ENCODE data around the gene IL2RG. TPM values are rescaled to one million over a fixed set of nuclear protein-coding genes. Genes with fewer than 3 reads are reported as not detected.

Gene IL2RG
- total RNA-seq, 2 experiments from 2014 or later: 317 to 322 TPM

DNA sequence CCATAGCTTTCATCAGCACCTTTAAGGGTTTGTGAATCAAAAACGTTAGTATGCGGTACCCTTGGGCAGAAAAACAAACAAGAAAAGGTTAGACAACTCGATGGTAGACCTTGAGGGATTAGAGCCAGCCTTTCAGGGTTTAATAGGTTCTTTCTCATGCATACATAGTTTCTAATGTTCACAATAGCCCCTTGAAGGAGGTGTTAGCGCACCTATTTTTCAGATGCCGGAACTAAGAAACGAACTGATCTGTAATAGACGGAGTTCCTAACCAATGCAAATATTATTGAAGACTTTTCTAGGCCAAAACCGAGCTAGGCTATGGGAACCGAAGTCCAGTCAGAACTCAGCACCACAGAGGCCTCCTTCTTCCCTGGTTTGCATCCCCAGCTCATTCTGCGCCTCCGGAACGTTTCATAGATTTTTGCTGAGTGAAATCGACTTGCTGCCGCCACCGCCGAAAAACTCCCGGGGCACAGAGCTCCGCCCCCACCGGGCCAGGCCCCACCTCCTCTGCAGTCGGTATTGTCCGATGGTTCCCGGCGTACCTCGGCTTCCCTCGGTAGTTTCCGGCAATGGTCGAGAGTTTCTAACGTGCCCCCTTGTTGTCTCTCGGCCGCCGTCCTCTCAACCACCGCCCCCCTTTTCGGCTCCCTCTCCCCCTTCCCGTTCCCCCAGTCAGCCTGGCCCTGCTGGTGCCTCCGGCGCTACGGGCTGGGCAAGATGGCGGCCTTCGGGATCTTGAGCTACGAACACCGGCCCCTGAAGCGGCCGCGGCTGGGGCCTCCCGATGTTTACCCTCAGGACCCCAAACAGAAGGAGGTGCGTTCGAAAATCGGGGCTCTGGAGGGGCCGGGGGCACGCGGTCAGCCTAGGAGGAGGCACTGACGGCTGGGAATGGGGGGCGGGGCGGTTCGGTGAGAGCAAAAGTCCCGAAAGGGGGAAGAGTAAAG is 6.9 kb upstream of the IL2RG start, which contains the start of gene MED12:
Gene MED12, plus strand, starts transcription at position 565 of the 953 bp plus-strand sequence. Its CDS starts 159 bp downstream, at position 724.
- POLR2A ChIA-PET: interaction anchor here (0.5 to 2.4 kb wide), 8 partner anchors 8 to 465 kb away, joined by 3 to 11 read pairs (median 5); partner anchors contain the start of gene SNX12
- CTCF ChIA-PET: interaction anchor here (0.8 to 2.0 kb wide), 5 partner anchors 10 to 22 kb away, joined by 3 to 7 read pairs (median 6); partner anchors contain the start of gene CXorf65

DNA sequence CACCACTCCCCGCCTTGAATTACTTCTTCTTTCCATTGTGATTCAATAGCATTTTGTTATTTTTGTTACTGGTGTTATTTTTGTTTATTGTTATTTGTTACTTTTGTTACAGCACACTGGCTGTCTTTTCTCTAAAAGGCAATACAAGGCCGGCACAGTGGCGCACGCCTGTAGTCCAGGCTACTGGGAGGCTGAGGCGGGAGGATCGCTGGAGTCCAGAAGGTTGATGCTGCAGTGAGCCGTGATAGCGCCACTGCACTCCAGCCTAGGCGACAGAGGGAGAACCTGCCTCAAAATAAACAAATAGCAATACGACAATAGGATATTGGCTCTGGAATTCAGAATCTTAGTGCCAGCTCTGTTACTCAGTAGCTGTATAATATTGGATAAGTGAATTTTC is 6.0 kb upstream of the IL2RG start:
- CTCF ChIA-PET: interaction anchor here (1.7 to 2.0 kb wide), 2 partner anchors 9 to 11 kb away, joined by 6 to 7 read pairs; partner anchors contain the start of gene CXorf65
- POLR2A ChIA-PET: interaction anchor here (1.7 to 2.4 kb wide), 2 partner anchors 12 to 15 kb away, joined by 7 to 11 read pairs; no protein-coding TSS in a partner anchor

DNA sequence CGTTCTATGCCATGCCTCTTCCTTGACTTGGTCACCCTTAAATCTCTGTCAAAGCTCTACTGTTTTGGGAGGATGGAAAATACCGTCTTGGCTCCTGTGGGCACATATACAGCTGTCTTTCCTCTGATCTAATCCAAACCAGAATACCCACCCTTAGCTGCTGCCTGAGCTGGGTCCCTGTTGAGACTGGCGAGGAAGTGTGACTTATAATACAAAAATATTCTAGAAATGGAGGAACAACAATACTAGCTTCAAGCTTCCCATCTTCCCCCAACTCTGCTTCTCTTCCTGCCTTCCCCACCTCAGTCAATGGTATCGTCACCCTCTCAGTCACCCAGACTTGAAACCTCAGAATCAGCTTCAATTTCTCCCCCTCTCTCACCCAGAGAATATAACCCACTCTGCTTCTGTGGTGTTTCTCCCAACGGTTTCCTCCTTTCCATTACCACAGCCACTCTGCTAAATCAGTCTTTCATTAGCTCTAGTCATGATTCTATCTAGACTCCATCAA is 599 bp upstream of the IL2RG start:
- CTCF ChIA-PET: interaction anchor here (0.7 kb wide), 1 partner anchor 16 kb away, joined by 3 read pairs; no protein-coding TSS in a partner anchor
- POLR2A ChIA-PET: interaction anchor here (0.5 to 1.4 kb wide), 7 partner anchors 9 to 171 kb away, joined by 3 to 10 read pairs (median 4); partner anchors contain the start of genes NONO and SNX12

DNA sequence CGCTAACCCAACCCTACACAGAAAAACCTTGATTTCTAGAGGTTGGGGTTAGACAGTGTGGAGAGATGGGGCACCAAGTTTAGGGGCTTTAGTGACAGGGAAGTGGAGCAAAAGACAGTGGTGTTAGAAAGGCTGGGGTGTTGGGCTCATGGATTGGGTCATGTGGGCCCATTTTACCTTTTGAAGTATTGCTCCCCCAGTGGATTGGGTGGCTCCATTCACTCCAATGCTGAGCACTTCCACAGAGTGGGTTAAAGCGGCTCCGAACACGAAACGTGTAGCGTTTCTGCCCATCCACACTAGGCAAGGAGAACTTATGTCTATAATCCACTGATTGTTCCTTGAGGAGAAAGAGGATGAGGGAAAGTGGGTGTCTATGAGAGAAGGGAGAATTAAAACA is 2.3 kb downstream of the IL2RG start:
- POLR2A ChIA-PET: no interaction called here
- CTCF ChIA-PET: interaction anchor here (1.3 kb wide), 1 partner anchor 20 kb away, joined by 5 read pairs; no protein-coding TSS in a partner anchor

DNA sequence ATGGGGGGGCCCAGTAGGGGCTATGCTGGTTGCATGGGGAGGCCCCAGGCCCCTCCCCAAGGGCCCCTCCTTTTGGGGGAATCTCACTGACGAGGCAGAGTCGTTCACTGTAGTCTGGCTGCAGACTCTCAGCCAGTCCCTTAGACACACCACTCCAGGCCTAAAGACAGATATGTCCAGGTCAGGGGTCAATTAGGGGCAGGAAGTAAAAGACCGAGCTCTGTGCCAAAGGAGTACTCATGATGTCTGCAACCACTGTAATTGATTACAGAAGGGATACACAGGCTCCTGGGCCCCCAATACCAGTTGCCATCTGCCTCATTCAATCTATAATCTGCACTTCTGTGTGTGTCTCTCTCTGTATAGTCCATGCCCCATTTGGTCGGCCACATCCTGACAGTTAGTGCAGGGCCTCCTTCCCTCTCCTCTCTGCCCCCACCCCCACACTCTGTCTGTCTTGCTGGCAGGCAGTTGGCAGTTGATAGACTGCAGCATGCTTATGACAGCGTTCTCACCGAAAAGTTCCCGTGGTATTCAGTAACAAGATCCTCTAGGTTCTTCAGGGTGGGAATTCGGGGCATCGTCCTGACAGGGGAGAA is 3.5 kb downstream of the IL2RG start:
- ChIA-PET POLR2A (no interaction called here), CTCF (interaction anchor here (1.1 to 1.3 kb wide), 2 partner anchors 10 to 21 kb away, joined by 5 to 6 read pairs; partner anchors contain the start of gene MED12)

DNA sequence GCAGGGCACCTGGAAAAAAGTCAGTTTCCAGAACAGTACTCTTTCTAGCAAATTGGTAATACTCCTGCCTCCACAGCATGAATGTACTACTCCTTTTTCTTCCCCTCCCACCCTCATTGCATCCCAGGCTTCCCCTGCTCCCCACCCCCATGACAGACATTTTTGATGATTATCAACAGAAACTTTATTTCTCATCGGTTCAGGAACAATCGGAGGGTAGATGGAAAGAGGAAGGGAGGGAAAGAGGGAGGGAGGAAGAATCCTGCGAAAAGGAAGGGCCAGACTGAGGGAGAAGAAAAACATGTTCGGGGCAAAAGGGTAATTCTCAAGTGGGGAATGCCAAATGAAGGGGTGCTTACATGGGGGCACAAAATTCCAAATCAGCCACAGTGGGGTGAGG is 4.1 kb downstream of the IL2RG start:
- POLR2A ChIA-PET: no interaction called here
- CTCF ChIA-PET: no interaction called here

DNA sequence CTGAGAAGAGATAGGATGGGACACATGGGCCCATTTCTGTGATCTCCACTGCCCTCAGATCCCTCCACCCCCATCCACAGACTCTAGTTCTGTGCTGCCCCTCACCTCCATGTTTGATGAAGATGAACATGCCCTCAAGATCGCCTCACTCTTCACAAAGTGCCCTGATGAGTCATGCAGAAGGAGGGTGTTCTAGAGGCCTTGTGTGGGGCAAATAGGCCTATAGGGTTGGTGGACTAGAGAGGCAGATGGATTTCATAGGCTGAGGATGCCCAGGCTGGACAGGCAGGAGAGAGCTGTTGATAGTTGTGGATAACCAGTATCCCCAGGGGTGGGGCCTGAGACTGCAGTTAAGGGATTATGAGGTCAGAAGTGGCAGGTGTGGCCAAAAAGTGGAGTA is 5.0 kb downstream of the IL2RG start, which contains the start of gene CXorf65:
Gene CXorf65, minus strand, starts transcription at position 314 of the 400 bp plus-strand sequence. Its CDS starts 184 bp downstream, at position 130.
- CTCF ChIA-PET: interaction anchor here (1.1 to 1.5 kb wide), 2 partner anchors 12 to 23 kb away, joined by 3 to 7 read pairs; partner anchors contain the start of gene MED12

DNA sequence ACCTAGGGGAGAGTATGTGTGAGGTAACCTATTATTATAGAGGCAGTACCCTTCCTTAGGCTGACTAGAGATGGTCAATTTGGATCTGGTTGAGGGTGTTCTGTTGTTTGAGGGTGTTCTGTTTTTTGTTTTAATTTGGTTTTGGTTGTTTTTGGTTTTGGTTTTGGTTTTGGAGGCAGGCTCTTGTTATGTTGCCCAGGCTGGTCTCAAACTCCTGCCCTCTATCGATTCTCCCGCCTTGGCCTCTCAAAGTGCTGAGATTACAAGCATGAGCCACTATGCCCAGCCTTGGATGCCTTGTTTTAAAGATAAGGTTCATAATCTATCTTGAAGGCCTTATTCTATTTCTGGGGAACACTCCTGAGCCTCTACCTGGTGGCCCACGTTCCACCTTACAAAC is 5.7 kb downstream of the IL2RG start:
- POLR2A ChIA-PET: interaction anchor here (0.6 to 2.0 kb wide), 3 partner anchors 13 to 202 kb away, joined by 3 to 11 read pairs (median 6); partner anchors contain the start of gene MED12
- CTCF ChIA-PET: interaction anchor here (0.7 to 1.5 kb wide), 3 partner anchors 8 to 24 kb away, joined by 3 to 7 read pairs (median 3); partner anchors contain the start of gene MED12

More for the DNA sequence above, 5.0 kb downstream of the IL2RG start, which contains the start of gene CXorf65:
- POLR2A ChIA-PET: no interaction called here

DNA sequence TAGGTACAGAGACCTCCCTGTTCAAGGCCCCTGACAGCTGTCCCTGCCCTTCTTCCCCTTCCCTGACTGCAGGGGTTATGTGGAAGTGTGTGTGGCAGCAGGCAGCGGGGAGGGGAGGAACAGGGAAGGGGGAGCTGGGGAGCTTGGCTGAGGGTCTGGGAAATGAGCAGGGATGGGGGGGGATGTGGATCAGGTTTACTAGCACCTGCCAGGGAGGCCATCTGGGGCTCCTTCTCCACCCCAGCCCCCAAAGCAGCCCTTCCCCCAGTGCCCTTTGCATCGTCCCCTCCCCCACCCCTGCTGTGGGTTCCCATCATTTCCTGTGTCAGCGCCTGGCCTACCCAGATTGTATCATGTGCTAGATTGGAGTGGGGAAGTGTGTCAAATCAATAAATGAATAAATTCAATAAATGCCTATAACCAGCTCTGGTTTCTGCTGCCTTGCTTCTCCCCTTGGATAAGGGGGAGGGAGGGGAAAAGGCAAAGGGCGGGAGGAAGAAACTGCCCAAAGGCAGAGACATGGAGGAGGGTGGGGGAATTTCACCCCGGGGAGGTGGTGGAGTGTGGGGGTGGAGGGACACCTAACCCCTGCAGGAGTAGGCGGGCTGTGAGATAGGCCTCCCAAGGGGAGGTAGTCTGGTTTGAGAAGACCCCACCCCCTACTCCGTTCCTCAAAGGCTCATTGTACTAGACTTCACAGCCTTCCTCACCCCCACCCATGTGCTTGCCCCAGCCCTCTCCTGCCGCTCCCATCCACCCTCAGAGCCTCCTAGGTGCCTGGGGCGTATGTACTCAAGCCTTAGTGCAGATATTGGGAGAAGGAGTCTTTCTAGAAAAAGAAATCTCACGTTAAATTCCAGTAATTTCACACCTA is 8.0 kb downstream of the IL2RG start:
- POLR2A ChIA-PET: interaction anchor here (1.9 to 2.0 kb wide), 2 partner anchors 8 to 15 kb away, joined by 7 to 10 read pairs; partner anchors contain the start of genes IL2RG and MED12
- CTCF ChIA-PET: interaction anchor here (0.6 to 4.7 kb wide), 2 partner anchors 27 to 95 kb away, joined by 3 to 23 read pairs; no protein-coding TSS in a partner anchor

DNA sequence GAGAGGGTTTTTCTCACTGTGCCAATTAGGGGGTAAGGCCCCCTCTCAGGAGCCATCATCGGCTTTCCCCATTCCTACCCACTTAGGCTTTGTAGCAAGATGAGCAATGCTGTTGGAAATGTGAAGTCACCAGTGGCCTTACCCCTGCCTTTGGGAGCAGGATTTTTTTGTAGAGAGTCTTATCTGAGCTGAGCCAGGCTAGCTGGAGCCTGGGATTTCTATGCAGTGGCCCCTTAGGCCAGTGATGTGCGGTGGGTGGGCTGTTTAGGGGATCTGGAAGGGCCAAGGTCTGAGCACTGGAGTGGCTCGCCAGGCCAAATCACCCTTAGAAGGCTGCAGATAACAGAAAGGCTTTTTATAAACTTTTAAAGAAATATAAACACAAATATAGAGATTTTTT is 9.1 kb downstream of the IL2RG start:
- POLR2A ChIA-PET: interaction anchor here (0.6 to 2.0 kb wide), 3 partner anchors 9 to 22 kb away, joined by 3 to 10 read pairs (median 7); partner anchors contain the start of genes IL2RG and MED12
- CTCF ChIA-PET: interaction anchor here (4.7 kb wide), 1 partner anchor 28 kb away, joined by 23 read pairs; no protein-coding TSS in a partner anchor

DNA sequence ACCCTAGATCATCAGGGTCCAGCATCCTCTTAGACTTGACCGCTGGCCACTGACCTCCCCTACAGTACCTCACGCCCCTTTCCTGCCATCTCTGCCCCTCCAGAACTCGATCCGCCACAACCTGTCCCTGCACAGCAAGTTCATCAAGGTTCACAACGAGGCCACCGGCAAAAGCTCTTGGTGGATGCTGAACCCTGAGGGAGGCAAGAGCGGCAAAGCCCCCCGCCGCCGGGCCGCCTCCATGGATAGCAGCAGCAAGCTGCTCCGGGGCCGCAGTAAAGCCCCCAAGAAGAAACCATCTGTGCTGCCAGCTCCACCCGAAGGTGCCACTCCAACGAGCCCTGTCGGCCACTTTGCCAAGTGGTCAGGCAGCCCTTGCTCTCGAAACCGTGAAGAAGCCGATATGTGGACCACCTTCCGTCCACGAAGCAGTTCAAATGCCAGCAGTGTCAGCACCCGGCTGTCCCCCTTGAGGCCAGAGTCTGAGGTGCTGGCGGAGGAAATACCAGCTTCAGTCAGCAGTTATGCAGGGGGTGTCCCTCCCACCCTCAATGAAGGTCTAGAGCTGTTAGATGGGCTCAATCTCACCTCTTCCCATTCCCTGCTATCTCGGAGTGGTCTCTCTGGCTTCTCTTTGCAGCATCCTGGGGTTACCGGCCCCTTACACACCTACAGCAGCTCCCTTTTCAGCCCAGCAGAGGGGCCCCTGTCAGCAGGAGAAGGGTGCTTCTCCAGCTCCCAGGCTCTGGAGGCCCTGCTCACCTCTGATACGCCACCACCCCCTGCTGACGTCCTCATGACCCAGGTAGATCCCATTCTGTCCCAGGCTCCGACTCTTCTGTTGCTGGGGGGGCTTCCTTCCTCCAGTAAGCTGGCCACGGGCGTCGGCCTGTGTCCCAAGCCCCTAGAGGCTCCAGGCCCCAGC is 10.5 kb downstream of the IL2RG start:
- POLR2A ChIA-PET: interaction anchor here (1.1 kb wide), 1 partner anchor 28 kb away, joined by 6 read pairs; no protein-coding TSS in a partner anchor
- CTCF ChIA-PET: interaction anchor here (1.0 to 4.7 kb wide), 4 partner anchors 9 to 29 kb away, joined by 3 to 23 read pairs (median 4); no protein-coding TSS in a partner anchor

DNA sequence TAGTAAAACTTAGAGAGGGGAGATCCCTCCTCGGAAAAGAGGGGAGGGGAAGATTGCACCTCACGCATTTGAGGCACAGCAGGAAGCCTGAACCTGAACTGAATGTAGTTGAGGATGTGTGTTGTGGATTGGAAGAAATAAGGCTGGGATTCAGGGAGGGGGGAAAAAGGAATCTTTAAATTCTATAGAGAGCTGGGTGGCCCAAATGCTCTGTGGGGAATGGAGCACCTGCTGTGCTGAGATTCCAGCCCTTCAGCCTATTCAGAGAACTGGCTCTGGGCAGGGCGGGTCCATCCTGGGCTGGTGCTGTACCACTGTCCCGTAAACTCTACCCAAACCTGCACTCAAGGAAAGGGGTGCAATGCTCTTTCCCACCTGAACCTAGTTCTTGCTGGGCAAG is 11.6 kb downstream of the IL2RG start:
- ChIA-PET CTCF (interaction anchor here (1.7 to 4.7 kb wide), 2 partner anchors 10 to 30 kb away, joined by 5 to 23 read pairs; no protein-coding TSS in a partner anchor), POLR2A (interaction anchor here (0.5 to 1.1 kb wide), 6 partner anchors 13 to 82 kb away, joined by 3 to 9 read pairs (median 4); partner anchors contain the start of gene MED12)

DNA sequence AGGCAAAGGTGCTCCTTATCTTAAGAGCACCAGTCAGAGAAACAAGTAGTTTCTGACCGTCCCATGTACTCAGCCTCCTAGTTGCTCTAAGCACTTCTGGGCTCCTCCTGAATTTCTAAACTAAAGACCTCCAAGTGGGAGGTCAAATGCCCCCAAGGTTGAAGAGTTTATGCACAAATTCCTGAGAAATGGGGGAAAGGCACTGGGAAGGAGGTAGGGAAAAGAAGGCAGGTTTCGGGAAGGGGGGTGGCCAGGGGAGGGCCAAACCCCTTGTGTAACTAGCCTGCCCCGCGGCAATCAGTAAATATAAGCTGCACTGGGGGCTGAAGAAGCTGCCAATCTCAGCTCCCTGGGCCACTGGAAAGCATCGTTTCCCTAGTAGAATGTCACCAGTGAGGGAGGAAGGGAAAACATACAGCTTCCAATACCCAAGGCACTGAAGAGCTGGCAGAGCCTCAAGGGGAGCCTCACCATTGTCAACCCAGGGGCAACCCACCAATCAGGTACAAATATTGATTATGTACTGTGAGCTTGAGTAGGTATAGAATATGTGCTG is 12.3 kb downstream of the IL2RG start:
- ChIA-PET POLR2A (interaction anchor here (0.5 to 1.0 kb wide), 5 partner anchors 13 to 83 kb away, joined by 3 to 9 read pairs (median 3); partner anchors contain the start of gene MED12), CTCF (interaction anchor here (1.7 to 4.7 kb wide), 2 partner anchors 11 to 31 kb away, joined by 5 to 23 read pairs; no protein-coding TSS in a partner anchor)

DNA sequence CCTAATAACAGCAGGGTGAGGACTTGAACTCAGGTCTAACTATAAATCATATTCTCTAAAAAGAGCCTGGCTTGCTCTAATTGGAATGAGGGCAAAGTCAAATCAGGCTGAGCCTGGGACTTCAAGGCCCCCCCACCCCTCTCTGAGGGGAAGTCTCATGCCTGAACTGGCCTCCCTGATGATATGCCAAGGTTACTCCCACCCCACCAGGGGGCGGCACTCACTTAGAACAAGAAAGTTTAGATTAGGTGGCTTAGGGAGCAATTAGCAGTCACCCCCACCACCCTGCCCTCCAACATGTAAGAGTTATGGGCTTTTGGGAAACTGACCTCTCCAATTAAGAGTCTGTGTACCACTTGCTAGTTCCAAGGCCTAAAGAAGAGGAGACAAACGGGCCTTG is 13.1 kb downstream of the IL2RG start:
- ChIA-PET CTCF (no interaction called here), POLR2A (no interaction called here)

DNA sequence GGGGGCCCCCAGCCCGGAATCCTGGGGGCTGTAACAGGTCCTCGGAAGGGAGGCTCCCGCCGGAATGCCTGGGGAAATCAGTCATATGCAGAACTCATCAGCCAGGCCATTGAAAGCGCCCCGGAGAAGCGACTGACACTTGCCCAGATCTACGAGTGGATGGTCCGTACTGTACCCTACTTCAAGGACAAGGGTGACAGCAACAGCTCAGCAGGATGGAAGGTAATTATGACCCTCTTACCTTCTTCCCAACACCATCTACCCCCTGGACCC is 14.7 kb downstream of the IL2RG start:
- POLR2A ChIA-PET: no interaction called here
- CTCF ChIA-PET: interaction anchor here (0.9 to 1.1 kb wide), 2 partner anchors 15 to 22 kb away, joined by 3 read pairs; partner anchors contain the start of gene MED12
